NCI-H187 (cell line): ENCODE measurements around the gene SEC31A.

Source experiments
- DNase-seq, 2 experiments: peaks; one replicate each; lab custom pipeline; 2025; lab: John Stamatoyannopoulos, UW

Gene SEC31A

GRCh38 chr4:82790060-82790660, 100.8 kb downstream of the SEC31A start:
- DNase-seq: no peak

- DNase-seq: no peak
Observed at GRCh38 chr4:82789025-82789776, 101.8 kb downstream of the SEC31A start.

- no peak for DNase-seq
Observed at GRCh38 chr4:82787342-82787741, 103.6 kb downstream of the SEC31A start.

GRCh38 chr4:82786828-82787227, 104.1 kb downstream of the SEC31A start:
- no peak for DNase-seq

- DNase-seq: no peak
Observed at GRCh38 chr4:82785611-82786400, 105.1 kb downstream of the SEC31A start.

- no peak for DNase-seq
Observed at GRCh38 chr4:82784681-82785610, 106.0 kb downstream of the SEC31A start.

- no peak for DNase-seq
Observed at GRCh38 chr4:82782626-82783345, 108.2 kb downstream of the SEC31A start.

GRCh38 chr4:82780752-82781231, 110.2 kb downstream of the SEC31A start:
- DNase-seq: peak; percentile 76 to 81

- peak in 1 of 2 experiments; percentile 12 for DNase-seq
Observed at GRCh38 chr4:82780170-82780751, 110.7 kb downstream of the SEC31A start.

- no peak for DNase-seq
Observed at GRCh38 chr4:82779032-82779431, 111.9 kb downstream of the SEC31A start.

GRCh38 chr4:82777857-82778525, 113.0 kb downstream of the SEC31A start:
- no peak for DNase-seq

- DNase-seq: no peak
Observed at GRCh38 chr4:82776925-82777542, 113.9 kb downstream of the SEC31A start.

GRCh38 chr4:82775243-82775642, 115.7 kb downstream of the SEC31A start:
- no peak for DNase-seq

- no peak for DNase-seq
Observed at GRCh38 chr4:82774711-82775171, 116.2 kb downstream of the SEC31A start.

GRCh38 chr4:82773057-82773456, 117.9 kb downstream of the SEC31A start:
- DNase-seq: no peak

- DNase-seq: no peak
Observed at GRCh38 chr4:82770607-82771006, 120.3 kb downstream of the SEC31A start.
